ENCODE data around the gene HOXA4. TPM values are rescaled to one million over a fixed set of nuclear protein-coding genes. Genes with fewer than 3 reads are reported as not detected.

Gene HOXA4
- total RNA-seq, 1 experiment from 2014 or later = not detected

DNA sequence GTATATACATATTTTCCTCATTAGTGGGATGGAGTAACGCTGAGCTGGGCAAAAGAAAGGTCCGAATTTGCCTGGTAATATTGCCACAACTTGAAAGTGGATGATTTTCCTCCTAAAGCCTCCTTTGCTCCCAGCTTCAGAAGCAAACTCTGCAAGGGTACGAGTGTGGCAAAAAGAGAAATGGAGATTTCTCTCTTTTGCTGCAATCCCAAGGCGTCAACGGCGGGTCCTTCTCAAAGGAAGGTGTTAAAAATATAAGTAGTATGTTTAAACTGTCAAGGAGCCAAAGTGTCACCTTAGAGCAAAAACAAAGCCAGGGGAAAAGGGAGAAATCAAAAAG is 15.7 kb downstream of the HOXA4 start:
- Histone ChIP-seq H3K79me2 (ENCODE audit: low read length) (no peaks in the 10 kb centered on the region), H3K4me3 (ENCODE audit: low read length) (no peak overlapping the region), H3K36me3 (ENCODE audit: insufficient read depth, low read length) (no peaks in the 10 kb centered on the region; the same call in 1 of the 2 replicates), H3K4me1 (ENCODE audit: low read length) (no peaks in the 10 kb centered on the region), H3K27ac (ENCODE audit: low read length) (no peak overlapping the region), H4K20me1 (ENCODE audit: insufficient read depth, low read depth, low read length) (no peaks in the 10 kb centered on the region), H3K9me2 (replicated peaks; ENCODE audit: insufficient read depth, low read length) (no peaks in the 10 kb centered on the region), H3K9me3 (ENCODE audit: low read length) (no peaks in the 10 kb centered on the region), H3K4me2 (ENCODE audit: low read depth, low read length, poor library complexity, severe bottlenecking) (no peak overlapping the region), H2AFZ (ENCODE audit: low read length) (no peak overlapping the region), H3K9ac (ENCODE audit: low read length) (no peak overlapping the region), H3K27me3 (ENCODE audit: low read length) (no peaks in the 10 kb centered on the region)
- no peak for DNase-seq

DNA sequence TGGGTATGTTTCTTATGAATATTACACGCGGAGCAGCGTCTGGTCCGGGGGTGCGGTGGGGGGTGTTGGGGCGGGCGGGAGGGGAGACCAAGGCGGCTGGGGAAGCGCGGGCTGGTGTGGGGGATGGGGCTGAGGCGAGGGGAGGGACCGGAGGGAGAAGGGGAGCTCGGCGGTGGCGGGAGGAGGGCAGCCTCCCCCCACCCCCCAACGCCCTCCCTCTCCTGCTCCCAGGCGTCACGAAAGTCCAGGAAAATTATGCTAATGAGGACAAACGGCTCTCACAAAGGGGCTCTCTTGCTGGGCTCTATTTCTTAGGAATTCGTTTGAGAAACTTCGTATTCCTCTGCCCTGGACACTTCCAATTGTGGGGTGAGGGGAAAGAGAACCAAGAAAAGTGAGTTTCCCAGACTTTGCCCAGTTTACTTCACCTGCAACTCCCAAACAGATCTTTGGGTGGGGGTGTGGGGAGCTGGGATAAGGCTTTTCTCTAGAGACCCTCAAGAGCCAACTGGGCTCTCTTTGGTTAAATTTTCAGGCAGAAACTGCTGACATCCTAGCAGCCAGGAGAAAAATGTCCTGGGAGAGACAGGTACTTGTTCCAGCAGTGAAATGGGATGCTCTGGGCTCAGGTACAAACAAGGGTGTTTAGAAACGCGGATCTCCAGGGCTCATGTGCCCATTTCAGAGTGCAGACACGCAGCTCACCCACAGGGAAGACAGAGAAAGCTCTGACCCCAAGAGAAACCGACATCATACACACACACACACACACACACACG is 16.4 kb downstream of the HOXA4 start:
- Histone ChIP-seq H3K27me3 (ENCODE audit: low read length) (no peaks in the 10 kb centered on the region), H3K4me1 (ENCODE audit: low read length) (no peaks in the 10 kb centered on the region), H3K4me2 (ENCODE audit: low read depth, low read length, poor library complexity, severe bottlenecking) (no peak overlapping the region), H3K36me3 (ENCODE audit: insufficient read depth, low read length) (no peaks in the 10 kb centered on the region; the same call in 1 of the 2 replicates), H3K4me3 (ENCODE audit: low read length) (no peak overlapping the region), H3K27ac (ENCODE audit: low read length) (no peak overlapping the region), H3K79me2 (ENCODE audit: low read length) (no peaks in the 10 kb centered on the region), H3K9me2 (replicated peaks; ENCODE audit: insufficient read depth, low read length) (no peaks in the 10 kb centered on the region), H2AFZ (ENCODE audit: low read length) (no peak overlapping the region), H4K20me1 (ENCODE audit: insufficient read depth, low read depth, low read length) (no peaks in the 10 kb centered on the region), H3K9me3 (ENCODE audit: low read length) (no peaks in the 10 kb centered on the region), H3K9ac (ENCODE audit: low read length) (no peak overlapping the region)
- DNase-seq = no peak

DNA sequence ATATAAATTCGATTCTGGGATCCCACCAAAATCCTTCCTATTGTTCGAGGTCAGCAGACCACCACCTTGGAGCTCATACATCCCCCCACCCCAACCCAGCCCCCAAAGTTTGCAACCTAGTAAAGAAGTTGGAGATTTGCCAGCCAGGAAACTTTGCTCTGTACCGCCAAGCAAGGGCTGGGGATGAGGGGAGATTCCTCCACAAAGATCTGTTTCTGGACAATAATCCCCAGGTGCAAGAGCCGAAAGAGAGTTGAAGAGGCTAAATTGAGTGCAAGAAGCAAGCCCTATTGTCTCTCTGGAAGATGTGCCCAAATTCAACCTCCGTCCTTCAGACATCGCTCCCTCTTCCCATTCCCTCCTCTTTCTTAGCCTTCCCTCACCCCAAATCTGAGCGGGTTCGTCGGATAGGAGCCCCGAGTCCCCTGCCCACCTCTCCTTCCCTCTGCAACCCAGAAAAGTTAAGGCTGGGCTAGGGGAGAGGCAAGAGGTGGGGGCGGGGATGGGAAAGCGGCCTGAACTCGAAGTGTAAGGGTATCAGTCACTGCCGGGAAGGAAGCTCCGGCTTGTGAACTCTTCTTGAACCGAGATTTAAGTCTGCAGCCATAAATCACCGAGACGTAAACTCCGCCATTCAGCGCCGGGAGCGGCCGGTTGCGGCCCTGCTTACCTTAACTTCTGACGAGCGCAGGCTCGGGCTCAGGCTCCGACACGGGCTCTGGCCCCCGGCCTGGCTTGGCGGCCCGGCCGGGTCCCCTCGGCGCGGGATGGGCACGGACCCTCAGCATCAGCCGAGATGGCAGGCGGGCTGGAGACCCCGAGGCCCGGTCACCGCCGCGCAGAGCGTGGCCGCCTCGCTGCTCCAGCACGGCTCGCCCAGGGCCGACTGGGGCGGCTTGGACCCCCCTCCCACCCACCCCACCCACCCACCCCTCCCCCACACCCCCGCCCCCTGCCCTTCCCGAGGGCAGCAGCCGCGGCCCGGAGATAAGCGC is 17.3 kb downstream of the HOXA4 start:
- Histone ChIP-seq H3K4me2 (ENCODE audit: low read depth, low read length, poor library complexity, severe bottlenecking) (no peak overlapping the region), H3K79me2 (ENCODE audit: low read length) (no peaks in the 10 kb centered on the region), H3K27ac (ENCODE audit: low read length) (no peak overlapping the region), H2AFZ (ENCODE audit: low read length) (no peak overlapping the region), H4K20me1 (ENCODE audit: insufficient read depth, low read depth, low read length) (no peaks in the 10 kb centered on the region), H3K4me1 (ENCODE audit: low read length) (no peaks in the 10 kb centered on the region), H3K9me2 (replicated peaks; ENCODE audit: insufficient read depth, low read length) (no peaks in the 10 kb centered on the region), H3K27me3 (ENCODE audit: low read length) (no peaks in the 10 kb centered on the region), H3K9me3 (ENCODE audit: low read length) (no peaks in the 10 kb centered on the region), H3K36me3 (ENCODE audit: insufficient read depth, low read length) (no peaks in the 10 kb centered on the region; the same call in 1 of the 2 replicates), H3K4me3 (ENCODE audit: low read length) (no peak overlapping the region), H3K9ac (ENCODE audit: low read length) (no peak overlapping the region)
- no peak for DNase-seq

DNA sequence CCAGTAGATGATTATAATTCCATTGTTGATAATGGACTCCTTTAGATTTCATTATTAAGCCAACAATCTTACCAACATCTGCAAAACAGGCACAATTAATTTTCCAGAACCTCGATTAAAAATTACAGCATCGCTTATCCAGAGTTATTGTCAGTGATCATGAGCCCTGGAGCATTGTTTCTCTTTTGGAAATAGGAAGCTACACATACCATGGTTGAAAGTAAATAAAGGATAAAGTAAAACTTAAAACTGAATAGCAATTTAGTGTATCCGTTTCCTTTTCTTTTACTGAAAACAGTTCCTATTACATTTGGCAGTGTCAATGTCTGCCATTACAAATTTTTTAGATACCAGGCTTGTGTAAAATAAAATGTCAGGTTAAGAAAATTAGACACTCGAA is 18.2 kb downstream of the HOXA4 start:
- Histone ChIP-seq H3K4me3 (ENCODE audit: low read length) (no peak overlapping the region), H2AFZ (ENCODE audit: low read length) (no peak overlapping the region), H3K9me3 (ENCODE audit: low read length) (no peaks in the 10 kb centered on the region), H3K4me2 (ENCODE audit: low read depth, low read length, poor library complexity, severe bottlenecking) (no peak overlapping the region), H3K27me3 (ENCODE audit: low read length) (no peaks in the 10 kb centered on the region), H3K4me1 (ENCODE audit: low read length) (no peaks in the 10 kb centered on the region), H3K9ac (ENCODE audit: low read length) (no peak overlapping the region), H3K79me2 (ENCODE audit: low read length) (no peaks in the 10 kb centered on the region), H3K9me2 (replicated peaks; ENCODE audit: insufficient read depth, low read length) (no peaks in the 10 kb centered on the region), H4K20me1 (ENCODE audit: insufficient read depth, low read depth, low read length) (no peaks in the 10 kb centered on the region), H3K36me3 (ENCODE audit: insufficient read depth, low read length) (no peaks in the 10 kb centered on the region; the same call in 1 of the 2 replicates), H3K27ac (ENCODE audit: low read length) (no peak overlapping the region)
- no peak for DNase-seq

DNA sequence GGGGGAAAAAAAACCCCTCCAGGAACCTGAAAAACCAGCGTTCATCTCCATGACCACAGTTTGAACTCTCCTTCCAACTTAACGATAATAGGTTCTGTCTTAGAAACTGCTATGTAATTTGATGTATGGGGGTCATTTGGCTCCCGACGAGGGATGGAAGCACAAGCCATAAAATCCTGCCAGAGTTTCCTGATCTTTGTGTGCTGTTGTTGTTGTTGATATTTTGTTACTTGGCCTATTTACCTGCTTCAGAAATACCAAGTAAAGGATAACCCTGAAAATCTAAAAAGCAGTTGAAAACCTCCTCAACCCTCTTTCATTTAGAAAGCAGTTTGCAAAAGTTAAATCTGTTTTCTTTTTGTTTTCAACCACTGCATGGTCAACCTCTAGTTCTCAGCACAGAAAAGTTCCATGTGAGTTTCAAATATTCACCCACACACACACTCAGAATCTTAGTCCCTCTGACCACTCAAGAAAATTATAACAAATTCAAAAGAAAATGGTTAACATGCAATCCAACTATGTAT is 18.7 kb downstream of the HOXA4 start:
- Histone ChIP-seq H3K27ac (ENCODE audit: low read length) (no peak overlapping the region), H3K4me1 (ENCODE audit: low read length) (no peaks in the 10 kb centered on the region), H3K9ac (ENCODE audit: low read length) (no peak overlapping the region), H3K4me3 (ENCODE audit: low read length) (no peak overlapping the region), H4K20me1 (ENCODE audit: insufficient read depth, low read depth, low read length) (no peaks in the 10 kb centered on the region), H3K27me3 (ENCODE audit: low read length) (no peaks in the 10 kb centered on the region), H3K4me2 (ENCODE audit: low read depth, low read length, poor library complexity, severe bottlenecking) (no peak overlapping the region), H3K9me3 (ENCODE audit: low read length) (no peaks in the 10 kb centered on the region), H3K9me2 (replicated peaks; ENCODE audit: insufficient read depth, low read length) (no peaks in the 10 kb centered on the region), H3K79me2 (ENCODE audit: low read length) (no peaks in the 10 kb centered on the region), H2AFZ (ENCODE audit: low read length) (no peak overlapping the region), H3K36me3 (ENCODE audit: insufficient read depth, low read length) (no peaks in the 10 kb centered on the region; the same call in 1 of the 2 replicates)
- DNase-seq = no peak

DNA sequence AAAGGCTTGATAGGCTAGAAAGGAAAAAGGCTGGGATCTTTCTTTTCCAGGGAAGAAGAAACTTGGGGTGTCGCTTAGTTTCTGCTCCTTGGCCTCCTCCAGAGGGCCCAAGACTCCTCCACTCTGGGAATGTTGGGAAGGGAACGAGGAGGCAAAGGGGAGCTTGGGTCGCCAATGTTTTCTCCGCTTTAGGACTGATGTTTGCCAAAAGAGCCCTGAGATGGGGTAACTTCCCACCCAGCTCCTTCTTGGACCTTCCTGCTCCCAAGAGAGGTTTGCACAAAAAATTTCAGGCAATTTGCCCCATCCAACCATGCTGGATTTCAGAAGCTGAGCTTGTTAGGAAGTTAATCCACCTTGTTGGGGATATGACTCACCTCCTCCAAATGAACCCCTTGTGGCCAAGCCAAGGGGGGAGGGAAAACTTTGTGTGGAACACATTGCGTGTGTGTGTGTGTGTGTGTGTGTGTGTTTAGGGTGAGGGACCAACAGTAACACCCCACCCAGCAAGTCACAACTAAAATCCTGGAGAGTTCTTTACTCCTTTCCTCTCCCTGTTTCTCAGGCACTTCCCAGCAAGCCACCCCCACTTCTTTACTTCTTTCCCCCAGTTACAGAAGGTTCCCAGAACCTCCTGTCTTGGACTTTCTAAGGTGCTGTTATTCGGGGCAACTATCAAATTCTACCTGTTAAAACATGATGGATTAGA is 19.4 kb downstream of the HOXA4 start:
- H3K27ac ChIP-seq (ENCODE audit: low read length) = no peak overlapping the region
- no peak overlapping the region for H3K9ac ChIP-seq (ENCODE audit: low read length)
- H3K9me3 ChIP-seq (ENCODE audit: low read length) = no peaks in the 10 kb centered on the region
- H3K79me2 ChIP-seq (ENCODE audit: low read length) = no peaks in the 10 kb centered on the region
- H3K27me3 ChIP-seq (ENCODE audit: low read length) = no peaks in the 10 kb centered on the region
- no peaks in the 10 kb centered on the region for H3K4me1 ChIP-seq (ENCODE audit: low read length)
- no peaks in the 10 kb centered on the region for H3K9me2 ChIP-seq (replicated peaks; ENCODE audit: insufficient read depth, low read length)
- no peaks in the 10 kb centered on the region; the same call in 1 of the 2 replicates for H3K36me3 ChIP-seq (ENCODE audit: insufficient read depth, low read length)
- H3K4me2 ChIP-seq (ENCODE audit: low read depth, low read length, poor library complexity, severe bottlenecking) = no peak overlapping the region
- DNase-seq = no peak
- no peak overlapping the region for H2AFZ ChIP-seq (ENCODE audit: low read length)
- H3K4me3 ChIP-seq (ENCODE audit: low read length) = no peak overlapping the region
- H4K20me1 ChIP-seq (ENCODE audit: insufficient read depth, low read depth, low read length) = no peaks in the 10 kb centered on the region

DNA sequence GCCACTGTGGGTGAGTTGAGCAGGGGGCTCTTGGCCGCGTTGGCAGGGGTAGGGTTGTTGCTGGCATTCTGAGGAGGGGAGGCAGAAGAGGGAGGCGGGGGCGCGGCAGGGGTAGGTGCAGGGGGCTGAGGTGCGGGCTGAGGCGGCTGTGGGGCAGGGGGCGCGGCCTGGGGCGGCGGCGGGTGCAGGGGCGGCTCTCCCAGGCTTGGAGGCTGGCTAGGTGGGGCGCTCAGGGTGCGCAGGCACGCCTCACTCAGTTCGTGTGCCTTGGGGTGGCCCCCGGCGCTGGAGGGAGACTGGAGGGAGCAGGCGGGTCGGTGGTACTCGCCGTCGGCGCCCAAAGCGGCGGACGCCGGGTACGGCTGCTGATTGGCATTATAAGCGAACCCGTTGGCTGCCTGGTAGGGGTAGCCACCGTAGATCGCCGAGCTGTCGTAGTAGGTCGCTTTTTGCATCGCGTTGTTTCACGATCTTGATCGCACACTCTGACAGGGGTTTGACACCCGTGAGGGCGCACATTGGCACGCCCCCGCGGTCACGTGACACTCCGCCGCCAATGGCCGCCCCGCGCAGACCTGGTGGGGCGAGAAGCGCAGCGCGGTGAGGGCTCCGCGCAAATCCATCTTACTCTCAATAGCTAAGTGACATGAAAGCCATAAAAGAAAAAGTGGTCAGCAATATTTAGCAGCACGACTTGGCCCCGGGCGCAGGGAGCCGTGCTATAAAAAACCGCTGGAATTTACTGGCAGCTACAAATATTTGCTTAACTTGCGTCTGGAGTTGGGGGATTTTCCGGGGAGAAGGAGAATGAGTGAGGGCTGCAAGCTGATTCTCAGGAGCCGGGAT is 20.1 kb downstream of the HOXA4 start:
- H2AFZ ChIP-seq (ENCODE audit: low read length) = no peak overlapping the region
- H3K79me2 ChIP-seq (ENCODE audit: low read length) = no peaks in the 10 kb centered on the region
- H3K9me3 ChIP-seq (ENCODE audit: low read length) = no peaks in the 10 kb centered on the region
- H3K9me2 ChIP-seq (replicated peaks; ENCODE audit: insufficient read depth, low read length) = no peaks in the 10 kb centered on the region
- no peak overlapping the region for H3K4me2 ChIP-seq (ENCODE audit: low read depth, low read length, poor library complexity, severe bottlenecking)
- no peak overlapping the region for H3K27ac ChIP-seq (ENCODE audit: low read length)
- no peaks in the 10 kb centered on the region for H3K4me1 ChIP-seq (ENCODE audit: low read length)
- H4K20me1 ChIP-seq (ENCODE audit: insufficient read depth, low read depth, low read length) = no peaks in the 10 kb centered on the region
- no peaks in the 10 kb centered on the region; the same call in 1 of the 2 replicates for H3K36me3 ChIP-seq (ENCODE audit: insufficient read depth, low read length)
- no peak for DNase-seq
- H3K4me3 ChIP-seq (ENCODE audit: low read length) = no peak overlapping the region
- no peaks in the 10 kb centered on the region for H3K27me3 ChIP-seq (ENCODE audit: low read length)
- H3K9ac ChIP-seq (ENCODE audit: low read length) = no peak overlapping the region

Measured in Karpas-422 (cell line).